A172 (cell line): ENCODE results near the gene PPM1E. TPM values are rescaled to one million over a fixed set of nuclear protein-coding genes. Genes with fewer than 3 reads are reported as not detected.
"Not testable (repeated sequence)": the region's sequence is repeated elsewhere in the genome, so short reads cannot be mapped to it uniquely, and the experiment has no call there.

ENCODE experiments used
- DNase-seq: peaks from one replicate; pipeline ENCODE4 v3.0.0-alpha.2; 2015; ENCODE audit warnings: low spot score
- total RNA-seq: library from RNA; depleted of rRNA; stranded (reverse); fragments of >200 nt; shearing (Covaris generic); gene quantifications from 2 replicates; pipeline ENCODE4 v1.2.3, GENCODE V29; 2014; rRNA removed

Gene PPM1E
- total RNA-seq, result 0.21 and 0.22 TPM in 2 replicates

DNA sequence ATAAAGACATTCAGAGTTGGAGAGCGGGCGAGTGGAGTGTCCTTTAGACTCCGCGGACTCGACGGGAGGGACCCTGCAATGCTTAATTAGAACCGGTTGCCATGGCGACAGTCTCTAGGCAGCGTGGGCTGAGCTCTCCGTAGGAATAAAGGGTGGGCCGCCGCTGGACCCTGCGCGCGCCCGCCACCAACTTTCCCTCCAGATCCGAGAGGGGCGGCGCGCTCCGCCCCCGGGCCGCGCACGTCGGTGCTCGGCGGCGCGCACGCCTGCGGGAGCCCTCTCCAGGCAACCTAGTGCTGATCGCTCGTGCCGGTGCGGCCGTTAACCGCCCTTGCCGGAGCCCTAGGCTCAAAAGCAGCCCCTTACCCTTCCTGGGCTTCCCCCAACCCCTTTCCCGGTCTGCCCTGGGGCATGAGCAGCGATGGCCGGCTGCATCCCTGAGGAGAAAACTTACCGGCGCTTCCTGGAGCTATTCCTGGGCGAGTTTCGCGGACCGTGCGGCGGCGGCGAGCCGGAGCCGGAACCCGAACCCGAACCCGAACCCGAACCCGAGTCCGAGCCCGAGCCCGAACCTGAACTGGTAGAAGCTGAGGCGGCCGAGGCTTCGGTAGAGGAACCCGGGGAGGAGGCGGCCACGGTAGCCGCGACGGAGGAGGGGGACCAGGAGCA is at the start of gene PPM1E:
Gene PPM1E, plus strand, starts transcription at position 278 of the 669 bp plus-strand sequence.
- DNase-seq, result peak; percentile 27

DNA sequence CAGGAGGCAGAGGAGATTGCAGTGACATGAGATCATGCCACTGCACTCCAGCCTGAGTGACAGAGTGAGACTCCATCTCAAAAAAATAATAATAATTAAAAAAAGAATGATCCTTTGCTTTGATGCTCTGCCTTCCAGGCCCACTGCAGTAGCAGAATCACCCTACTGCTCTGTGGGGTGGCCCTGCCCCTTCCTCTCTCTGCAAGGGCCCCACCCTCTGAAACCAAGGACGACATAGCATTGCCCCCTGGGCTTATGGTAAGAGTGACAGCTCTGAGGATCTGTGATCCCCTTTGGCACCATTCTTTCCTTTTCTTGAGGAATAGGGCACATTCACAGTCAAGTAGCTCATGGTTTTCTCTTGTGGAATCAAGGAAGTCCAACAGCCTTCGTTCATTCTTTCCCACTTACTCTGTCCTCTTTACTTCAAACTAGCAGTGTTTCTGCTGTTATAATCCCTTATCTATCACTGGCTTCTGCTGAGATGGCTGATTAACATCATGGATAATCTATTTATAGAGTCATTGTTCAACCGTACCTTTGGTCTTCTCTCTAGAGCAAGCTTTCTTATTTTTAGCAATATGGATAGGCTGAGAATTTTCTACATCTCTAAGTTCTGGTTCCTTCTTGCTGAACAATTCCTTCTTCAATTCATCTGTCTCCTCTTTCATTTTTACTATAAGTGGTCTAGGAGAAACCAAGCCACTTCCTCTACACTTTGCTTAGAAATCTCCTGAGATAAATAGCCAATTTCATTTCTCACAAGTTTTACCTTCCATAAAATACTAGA is 49.1 kb upstream of the PPM1E start:
- DNase-seq, result no peak

DNA sequence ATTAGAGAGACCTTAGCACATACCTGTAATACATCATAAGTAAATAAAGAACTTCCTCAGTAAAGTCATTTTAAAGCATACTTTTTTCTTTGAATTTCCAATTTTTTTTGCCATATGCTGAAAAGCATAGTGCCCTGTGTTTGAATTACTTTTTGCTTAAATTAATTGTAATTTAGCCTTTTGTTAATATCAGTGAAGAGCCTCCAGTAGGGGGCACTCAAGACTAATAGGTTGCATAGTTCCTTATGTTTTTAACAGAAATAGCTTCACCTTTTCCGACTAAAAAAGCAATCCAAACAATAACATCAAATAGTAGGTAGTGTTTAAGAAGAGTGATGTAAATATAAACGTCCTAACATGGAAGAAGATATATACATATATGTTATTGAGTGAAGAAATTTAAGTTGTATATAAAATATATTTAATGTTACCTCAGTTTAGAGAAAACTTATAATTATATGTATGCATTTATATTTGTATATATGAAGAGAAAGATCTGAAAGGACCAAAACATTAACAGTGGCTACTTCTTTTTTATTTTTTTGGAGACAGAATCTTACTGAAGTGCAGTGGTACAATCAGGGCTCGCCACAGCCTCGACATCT is 44.6 kb upstream of the PPM1E start:
- peak; percentile 54 for DNase-seq

DNA sequence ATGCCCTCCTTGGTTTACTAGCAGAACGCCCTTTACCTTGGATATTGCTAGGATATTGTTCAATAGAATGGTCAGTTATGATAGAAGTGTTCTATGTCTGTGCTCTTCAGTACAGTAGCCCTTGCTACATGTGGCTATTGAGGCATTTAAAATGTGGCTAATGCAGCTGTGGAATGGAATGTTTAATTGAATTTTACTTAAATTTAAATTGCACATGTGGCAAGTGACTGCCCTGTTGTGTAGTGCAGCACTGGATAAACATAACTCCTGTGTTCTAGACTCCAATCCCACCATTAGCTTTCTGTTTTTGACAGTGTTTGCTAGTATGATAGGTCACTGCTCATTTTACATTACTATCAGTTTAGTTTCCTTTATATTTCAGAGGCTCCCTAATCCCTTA is 33.4 kb upstream of the PPM1E start:
- DNase-seq, result no peak

DNA sequence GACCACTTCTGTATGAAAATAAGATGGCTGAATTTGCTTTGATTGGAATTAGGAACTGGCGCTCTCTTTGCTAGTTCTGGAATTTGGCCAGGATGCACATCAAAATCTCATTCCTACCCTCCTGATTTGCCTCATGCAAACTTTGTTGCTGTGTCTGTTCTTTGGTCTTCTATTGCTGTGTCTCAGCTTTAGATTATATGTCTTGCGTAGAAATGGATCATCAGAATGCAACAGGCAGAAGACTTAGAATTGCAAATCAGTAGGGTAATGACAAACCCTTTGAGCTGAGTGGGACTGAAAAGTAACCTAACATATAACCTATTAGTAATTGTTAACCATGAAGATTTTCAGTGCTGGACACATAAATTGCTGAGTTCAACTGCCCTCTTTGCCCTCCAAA is 33.0 kb upstream of the PPM1E start:
- no peak for DNase-seq

DNA sequence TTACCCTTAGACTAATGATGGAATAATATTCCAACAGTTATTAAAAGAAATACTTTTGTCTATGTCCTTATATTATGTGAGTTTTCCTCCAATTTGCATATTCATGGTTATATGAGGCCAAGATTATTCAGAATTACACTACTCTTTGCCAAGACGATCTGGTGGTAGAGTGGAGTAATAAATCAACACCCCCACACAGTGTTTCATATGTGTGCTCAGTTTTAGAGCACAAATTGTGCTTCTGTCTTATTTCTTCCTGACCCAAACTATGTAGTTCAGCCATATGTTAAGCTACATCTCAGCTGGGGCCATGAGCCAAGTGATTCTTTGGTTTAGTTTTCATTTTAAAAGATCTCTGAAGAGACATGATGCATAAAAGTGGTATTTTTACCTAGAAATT is 26.9 kb upstream of the PPM1E start:
- DNase-seq, result no peak

DNA sequence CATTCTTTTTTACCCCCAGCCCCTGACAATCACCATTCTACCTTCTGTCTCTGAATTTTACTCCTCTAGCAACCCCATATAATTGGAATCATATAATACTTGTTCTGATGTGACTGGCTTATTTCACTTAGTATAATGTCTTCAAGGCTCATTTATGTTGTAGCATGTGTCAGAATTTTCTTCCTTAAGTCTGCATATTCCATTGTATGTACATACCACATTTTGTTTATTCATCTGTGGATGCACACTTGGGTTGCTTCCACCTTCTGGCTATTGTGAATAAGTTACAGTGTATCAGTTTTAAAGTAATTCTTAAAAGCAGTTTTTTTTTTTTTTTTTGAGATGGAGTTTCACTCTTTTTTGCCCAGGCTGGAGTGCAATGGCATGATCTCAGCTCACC is 24.7 kb upstream of the PPM1E start:
- DNase-seq, result no peak

DNA sequence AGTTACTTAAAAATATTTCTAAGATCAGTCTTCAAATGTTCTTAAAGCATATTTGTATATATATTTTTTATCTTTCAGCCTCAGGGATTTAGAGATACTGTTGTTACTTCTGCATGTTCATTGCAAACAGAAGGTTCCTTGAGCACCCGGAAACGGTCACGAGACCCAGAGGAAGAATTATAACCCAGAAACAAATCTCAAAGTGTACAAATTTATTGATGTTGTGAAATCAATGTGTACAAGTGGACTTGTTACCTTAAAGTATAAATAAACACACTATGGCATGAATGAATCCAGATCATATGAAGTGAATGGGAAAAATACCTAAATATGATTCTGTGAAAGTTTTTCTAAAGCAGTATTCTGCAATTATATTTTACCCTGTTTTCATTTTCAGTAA is 21.6 kb upstream of the PPM1E start:
- no peak for DNase-seq

DNA sequence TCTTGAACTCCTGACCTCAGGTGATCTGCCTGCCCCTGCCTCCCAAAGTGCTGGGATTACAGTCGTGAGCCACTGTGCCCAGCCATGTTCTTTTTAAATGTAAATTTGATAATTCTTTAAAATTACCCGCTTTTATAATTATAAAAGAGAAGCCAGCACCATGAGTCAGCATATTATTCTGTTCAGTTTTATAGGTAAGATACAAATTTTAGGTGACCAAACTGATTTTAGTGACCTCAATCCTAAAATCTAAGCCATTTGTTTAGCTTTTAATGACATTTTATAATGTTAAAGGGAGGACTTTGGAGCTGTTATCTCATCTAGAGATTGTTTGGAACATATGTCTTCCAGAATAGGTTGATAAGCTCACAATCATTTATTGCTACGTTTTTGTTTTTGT is 20.8 kb upstream of the PPM1E start:
- no peak for DNase-seq

DNA sequence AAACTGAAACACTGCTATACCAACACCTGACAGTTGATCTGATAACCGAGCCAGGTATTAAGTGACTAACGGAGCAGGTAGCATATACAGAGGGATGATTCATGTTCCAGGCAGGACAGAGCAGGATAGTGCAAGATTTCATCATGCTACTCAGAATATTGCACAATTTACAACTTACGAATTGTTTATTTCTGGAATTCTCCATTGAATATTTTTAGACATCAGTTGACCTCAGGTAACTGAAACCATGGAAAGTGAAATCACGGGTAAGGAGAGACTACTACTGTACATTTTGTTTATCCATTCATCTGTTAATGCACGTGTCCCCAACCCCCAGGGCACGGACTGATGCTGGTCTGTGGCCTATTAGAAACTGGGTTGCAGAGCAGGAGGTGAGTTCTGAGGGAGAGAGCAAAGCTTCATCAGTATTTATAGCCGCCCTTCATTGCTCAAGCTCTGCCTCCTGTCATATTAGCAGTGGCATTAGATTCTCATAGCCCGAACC is 14.5 kb upstream of the PPM1E start:
- peak; percentile 5 for DNase-seq

DNA sequence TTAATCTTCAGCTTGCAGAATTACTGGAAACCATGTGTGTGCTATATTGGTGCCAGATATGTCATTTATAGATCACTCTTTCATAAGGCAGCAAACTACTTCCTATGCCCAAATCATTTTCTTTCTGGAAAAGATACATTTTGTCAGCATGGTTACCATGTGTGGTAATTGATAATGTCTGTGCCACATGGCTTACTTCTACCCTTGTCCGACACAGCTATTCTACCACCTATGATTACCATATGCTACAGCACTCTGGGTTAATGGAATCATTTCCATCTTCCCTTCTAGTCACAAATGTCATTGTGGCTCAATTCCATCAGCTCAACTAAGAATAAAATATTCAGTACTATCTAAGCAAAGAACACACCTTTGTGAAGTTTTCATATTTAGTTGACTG is 8.0 kb upstream of the PPM1E start:
- no peak for DNase-seq

DNA sequence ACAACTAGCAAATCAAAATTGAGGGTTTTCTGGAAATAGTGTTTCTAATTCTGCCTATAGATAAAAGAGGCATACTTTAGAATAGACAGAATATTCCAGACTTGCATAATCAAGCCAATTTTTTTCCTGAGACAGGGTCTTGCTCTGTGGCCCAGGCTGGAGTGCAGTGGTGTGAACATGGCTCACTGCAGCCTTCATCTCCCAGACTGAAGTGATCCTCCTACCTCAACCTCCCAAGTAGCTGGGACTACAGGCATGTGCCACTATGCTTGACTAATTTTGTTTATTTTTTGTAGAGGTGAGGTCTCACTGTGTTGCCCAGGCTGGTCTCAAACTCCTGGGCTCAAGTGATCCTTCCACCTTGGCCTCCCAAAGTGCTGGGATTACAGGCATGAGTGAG is 6.0 kb upstream of the PPM1E start:
- DNase-seq, result not testable (repeated sequence)

DNA sequence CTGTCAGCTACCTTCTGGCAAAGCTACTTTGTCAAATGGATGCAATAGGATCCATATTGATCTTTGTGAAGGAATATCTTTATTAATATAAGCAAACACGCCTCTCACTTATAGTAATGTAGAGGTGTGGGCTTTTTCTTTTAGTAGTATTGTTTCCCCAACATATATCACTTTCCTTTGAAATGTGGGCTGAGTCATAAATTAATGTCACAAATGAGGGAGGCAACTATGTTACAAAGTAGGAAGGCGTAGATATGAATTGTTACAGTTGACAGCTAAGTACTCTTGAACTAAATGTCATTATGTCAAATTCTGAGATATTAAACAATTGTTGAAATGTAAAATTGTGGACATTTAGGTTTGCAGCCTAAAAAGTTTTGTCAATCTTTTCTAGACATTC is 2.6 kb upstream of the PPM1E start:
- DNase-seq, result no peak

DNA sequence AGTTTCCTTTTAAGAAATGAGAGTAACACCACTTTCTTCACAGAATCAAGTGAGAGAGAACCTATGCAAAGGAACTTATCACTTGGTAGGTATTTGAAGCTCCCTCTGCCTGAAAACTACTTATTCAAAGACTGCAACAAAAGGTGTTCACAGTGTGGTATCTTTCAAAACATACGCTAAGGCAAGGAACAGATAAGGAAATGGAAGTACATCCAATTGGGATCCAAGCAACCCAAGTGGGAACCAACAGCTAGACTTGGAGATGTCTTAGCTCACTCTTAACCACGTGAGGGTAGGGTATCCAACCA is 431 bp upstream of the PPM1E start:
- DNase-seq, result no peak

DNA sequence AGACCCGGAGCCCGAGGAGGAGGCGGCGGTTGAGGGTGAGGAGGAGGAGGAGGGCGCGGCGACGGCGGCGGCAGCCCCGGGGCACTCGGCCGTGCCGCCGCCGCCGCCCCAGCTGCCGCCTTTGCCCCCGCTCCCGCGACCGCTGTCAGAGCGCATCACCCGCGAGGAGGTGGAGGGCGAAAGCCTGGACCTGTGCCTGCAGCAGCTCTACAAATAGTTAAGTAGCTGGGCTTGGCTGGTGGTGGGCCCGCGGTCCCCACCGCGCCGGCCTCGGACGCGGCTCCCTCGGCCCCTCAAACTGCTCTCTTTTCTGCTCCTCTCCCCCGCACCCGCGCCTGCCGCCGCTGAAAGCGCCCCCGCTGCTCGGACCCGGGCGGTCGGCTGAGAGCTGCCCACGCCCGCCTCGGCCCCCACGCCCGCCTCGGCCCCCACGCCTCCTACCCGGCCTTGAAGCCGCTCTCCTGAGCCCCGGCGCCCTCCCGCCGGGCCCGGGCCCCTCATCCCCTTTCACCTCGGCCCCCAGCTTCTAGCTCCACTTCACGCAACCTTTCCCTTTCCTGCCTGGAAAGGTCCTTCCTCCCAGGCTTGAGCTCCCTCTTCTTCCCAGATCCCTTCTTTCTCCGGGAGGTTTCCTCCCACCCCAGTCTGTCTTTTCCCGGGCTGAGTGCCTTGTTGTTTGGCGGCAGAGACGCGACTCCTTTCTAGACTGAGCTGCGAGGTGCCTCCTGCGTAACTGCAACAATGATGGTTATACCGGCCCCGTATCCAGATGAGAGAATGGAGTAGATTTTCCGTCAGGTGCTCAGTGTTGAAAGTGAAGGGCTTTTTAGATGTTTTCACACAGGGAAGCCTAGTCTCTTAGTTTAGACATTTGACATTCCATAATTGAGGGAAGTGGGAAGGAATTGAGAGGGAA is 850 bp downstream of the PPM1E start:
- no peak for DNase-seq

DNA sequence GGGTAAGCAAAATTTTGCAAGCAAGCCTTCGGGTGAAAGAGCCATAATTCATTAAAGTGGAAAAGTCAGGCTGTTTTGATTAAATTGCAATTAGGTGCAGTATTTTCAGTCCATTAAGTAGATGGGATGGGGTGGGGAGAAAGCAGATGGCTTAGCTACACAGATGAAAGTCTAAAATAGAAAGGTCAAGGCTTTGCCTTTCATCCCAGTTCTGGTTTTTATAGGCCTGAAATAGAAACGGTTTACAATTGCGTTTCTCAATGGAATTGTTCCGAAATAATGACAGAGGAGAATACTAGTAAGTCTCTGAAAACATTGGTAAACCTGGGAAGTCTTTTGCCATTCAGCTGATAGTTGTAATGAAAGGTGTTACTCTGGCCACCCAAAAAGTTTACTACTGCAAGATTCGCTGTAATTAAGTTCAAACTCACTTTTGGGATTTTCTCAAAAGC is 1.5 kb downstream of the PPM1E start:
- DNase-seq, result no peak

DNA sequence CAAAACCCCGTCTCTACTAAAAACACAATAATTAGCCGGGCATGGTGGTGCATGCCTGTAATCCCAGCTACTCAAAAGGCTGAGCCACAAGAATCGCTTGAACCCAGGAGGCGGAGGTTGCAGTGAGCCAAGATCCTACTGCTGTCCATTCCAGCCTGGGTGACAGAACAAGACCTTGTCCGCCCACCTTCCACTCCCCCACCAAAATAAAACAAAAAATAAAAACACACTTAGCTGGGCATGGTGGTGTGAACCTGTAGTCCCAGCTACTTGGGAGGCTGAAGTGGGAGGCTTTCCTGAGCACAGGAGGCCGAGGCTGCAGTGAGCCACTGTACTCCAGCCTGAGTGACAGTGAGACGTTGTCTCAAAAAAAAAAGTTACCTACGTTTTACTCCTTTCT is 3.2 kb downstream of the PPM1E start:
- no peak for DNase-seq

DNA sequence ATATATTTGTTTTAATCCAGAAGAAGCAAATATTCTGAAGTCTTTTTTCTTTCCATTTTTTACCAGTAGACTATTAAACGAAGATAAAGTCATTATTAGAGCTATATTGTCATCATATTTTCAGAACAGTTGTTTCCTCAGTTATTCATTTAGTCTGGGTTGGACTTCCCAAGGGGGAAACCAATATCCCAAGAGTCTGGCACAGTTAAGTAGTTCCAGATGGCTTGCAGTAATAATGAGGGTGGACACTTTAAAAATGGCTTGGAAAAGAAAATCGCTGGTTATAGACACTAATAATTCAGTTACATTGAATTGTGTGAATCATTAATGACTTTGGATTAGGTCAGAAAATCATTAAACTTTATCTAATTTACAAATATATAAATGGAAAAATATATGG is 3.9 kb downstream of the PPM1E start:
- DNase-seq, result no peak

DNA sequence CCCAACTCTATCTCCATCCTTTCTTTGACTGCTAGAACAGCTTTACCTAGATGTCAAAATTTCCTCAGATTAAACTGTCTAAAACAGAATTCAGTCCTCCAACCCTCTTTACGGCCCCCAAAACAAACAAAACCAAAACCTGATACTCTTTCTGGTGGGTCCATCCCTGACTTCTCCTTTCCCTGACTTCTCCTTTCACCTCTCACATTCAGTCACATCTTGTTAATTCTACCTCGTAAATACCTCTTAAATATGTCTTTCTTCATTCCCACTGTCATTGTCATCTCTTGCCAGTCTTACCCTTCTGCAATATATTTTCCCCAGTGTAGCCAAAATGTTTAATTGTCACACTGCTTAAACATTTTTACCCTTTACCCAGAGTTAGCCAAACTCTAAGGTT is 4.6 kb downstream of the PPM1E start:
- DNase-seq, result no peak

DNA sequence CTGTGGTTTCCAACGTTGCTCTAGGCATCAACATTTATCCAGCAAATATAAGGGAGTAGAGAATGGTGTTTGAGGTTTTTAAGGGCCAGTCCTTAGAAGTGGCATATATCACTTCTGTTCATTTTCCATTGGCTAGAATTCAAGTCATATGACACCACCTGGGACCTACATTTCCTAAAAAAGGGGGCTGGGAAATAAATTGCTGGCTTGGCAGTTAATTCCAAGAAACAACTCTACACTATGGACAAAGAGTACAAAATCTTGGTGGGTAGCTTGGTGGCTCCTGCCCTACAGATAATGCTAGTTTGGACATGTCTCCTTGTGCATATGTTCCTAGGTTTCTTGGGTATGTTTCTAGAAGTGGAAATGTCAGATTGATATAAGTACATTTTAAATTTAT is 7.6 kb downstream of the PPM1E start:
- DNase-seq, result no peak

DNA sequence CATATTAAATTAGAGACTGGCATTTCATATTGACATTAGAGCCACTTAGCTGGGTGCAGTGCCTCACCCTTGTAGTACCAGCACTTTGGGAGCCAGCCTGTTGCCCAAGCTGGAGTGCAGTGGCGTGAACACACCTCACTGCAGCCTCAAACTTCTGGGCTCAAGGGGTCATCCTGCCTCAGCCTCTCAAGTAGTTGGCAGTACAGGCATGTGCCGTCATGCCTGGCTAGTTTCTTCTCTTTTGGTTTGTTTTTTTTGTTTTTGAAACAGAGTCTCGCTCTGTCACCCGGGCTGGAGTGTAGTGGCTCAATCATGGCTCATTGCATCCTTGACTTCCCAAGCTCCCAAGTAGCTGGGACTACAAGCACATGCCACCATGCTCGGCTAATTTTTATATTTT is 8.7 kb downstream of the PPM1E start:
- DNase-seq, result no peak

DNA sequence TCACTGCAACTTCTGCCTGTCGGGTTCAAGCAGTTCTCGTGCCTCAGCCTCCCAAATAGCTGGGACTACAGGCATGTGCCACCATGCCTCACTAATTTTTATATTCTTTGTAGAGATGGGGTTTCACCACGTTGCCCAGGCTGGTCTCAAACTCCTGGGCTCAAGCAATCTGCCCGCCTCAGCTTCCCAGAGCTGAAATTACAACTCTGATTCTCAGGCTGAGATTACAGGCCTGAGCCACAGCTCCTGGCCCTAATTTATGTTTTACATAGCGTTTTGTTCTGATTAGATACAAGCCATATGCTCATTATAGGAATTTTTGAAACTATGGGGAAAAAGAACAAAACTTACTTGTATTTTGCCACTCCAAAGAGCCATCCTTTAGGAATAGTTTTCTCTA is 22.8 kb downstream of the PPM1E start:
- not testable (repeated sequence) for DNase-seq
